Peyer's patch (tissue), 4 donors: ENCODE measurements around the gene TLL1. TPM values are rescaled to one million over a fixed set of nuclear protein-coding genes. Genes with fewer than 3 reads are reported as not detected.

Experiments
- DNase-seq, 3 donors: peaks; one replicate each; pipeline ENCODE4 v3.0.0-alpha.2; 2017 to 2019
- H3K27ac ChIP-seq, 4 donors: fragments of 200-600 bp; sonication (generic); one replicate each; pipeline ENCODE4 v1.5.1; 2016 to 2019
- H3K27me3 ChIP-seq, 2 donors: fragments of 200-600 bp; sonication (generic); one replicate each; pipeline ENCODE4 v1.5.1; 2019
- H3K36me3 ChIP-seq, 3 donors: fragments of 200-600 bp; sonication (generic); one replicate each; pipeline ENCODE4 v1.5.1; 2016 to 2019
- H3K4me1 ChIP-seq, 4 donors: fragments of 200-600 bp; sonication (generic); one replicate each; pipeline ENCODE4 v1.5.1; 2016 to 2019
- H3K4me3 ChIP-seq, 4 donors: fragments of 200-600 bp; sonication (generic); 1 replicate in 3 of 4; 2 replicates in 1 of 4; pipeline ENCODE4 v1.5.1; 2016 to 2019; ENCODE audit warnings: mild to moderate bottlenecking in 1 of 4
- H3K9me3 ChIP-seq, 4 donors: fragments of 200-600 bp; sonication (generic); one replicate each; pipeline ENCODE4 v1.5.1; 2016 to 2019; ENCODE audit warnings: mild to moderate bottlenecking in 1 of 4
- CTCF ChIP-seq, 6 experiments: fragments of 450-650 bp in 4 of 6; fragments of 200-600 bp in 2 of 6; sonication (generic) in 1 of 6; IDR thresholded peaks; one replicate each; pipeline ENCODE4 v1.5.1; 2017 to 2019; ENCODE audit warnings: antibody characterized with exemption in 6 of 6, mild to moderate bottlenecking in 3 of 6, moderate library complexity in 1 of 6
- POLR2A ChIP-seq, 2 donors: fragments of 450-650 bp; IDR thresholded peaks; one replicate each; pipeline ENCODE4 v1.5.1; 2017; ENCODE audit warnings: antibody characterized with exemption in 2 of 2, mild to moderate bottlenecking in 2 of 2, moderate library complexity in 2 of 2
- total RNA-seq, 4 donors: library from RNA; depleted of rRNA; stranded (reverse); fragments of >200 nt; gene quantifications; one replicate each; pipeline ENCODE4 v1.1.0, GENCODE V29; 2016

The TLL1 gene
- total RNA-seq, 4 donors from 2014 or later, result 1.6 to 7.4 (median 5.5) TPM

DNA sequence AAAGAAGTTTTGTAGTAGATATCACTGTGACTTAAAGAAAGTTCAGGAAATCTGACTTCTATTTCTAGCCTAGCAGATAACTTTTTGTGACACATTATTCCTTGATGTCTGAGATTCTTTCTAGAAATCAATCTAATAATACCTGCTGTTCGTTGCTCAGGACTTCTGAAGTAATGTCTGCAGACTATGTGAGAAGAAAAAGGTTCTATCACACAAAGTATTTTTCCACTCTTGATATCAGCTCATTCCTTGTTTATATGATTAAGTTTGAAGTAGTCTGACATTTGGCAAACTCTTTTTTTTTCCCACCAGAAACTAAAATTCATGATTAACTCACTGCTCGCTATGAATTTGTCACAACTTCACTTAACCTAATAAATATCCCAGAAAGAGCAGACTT, 56.6 kb downstream of the TLL1 start:
- TF ChIP-seq CTCF (IDR thresholded peaks at IDR 0.05), result no peak
- Histone ChIP-seq H3K36me3 (no peaks in the 10 kb centered on the region), H3K9me3 (no peaks in the 10 kb centered on the region), H3K27ac (no peak overlapping the region), H3K27me3 (no peaks in the 10 kb centered on the region), H3K4me1 (no peaks in the 10 kb centered on the region), H3K4me3 (no peak overlapping the region)
- no peak for DNase-seq

- no peaks in the 10 kb centered on the region for H3K36me3 ChIP-seq
- H3K27me3 ChIP-seq, result no peaks in the 10 kb centered on the region
- no peak for DNase-seq
- TF ChIP-seq CTCF (IDR thresholded peaks at IDR 0.05) (no peak), POLR2A (IDR thresholded peaks at IDR 0.05) (no peak)
- no peaks in the 10 kb centered on the region for H3K4me1 ChIP-seq
- no peak overlapping the region for H3K27ac ChIP-seq
- H3K4me3 ChIP-seq, result no peak overlapping the region
- H3K9me3 ChIP-seq, result no peaks in the 10 kb centered on the region
Measured at GRCh38 chr4:165931741-165932140, 58.7 kb downstream of the TLL1 start.

GRCh38 chr4:165944900-165945299, 71.9 kb downstream of the TLL1 start:
- Histone ChIP-seq H3K4me3 (no peak overlapping the region), H3K4me1 (no peaks in the 10 kb centered on the region), H3K27ac (no peak overlapping the region), H3K9me3 (no peaks in the 10 kb centered on the region), H3K27me3 (no peaks in the 10 kb centered on the region), H3K36me3 (no peaks in the 10 kb centered on the region)
- no peak for DNase-seq
- no peak for TF ChIP-seq POLR2A (IDR thresholded peaks at IDR 0.05)
- TF ChIP-seq CTCF (IDR thresholded peaks at IDR 0.05), result no peak

DNA sequence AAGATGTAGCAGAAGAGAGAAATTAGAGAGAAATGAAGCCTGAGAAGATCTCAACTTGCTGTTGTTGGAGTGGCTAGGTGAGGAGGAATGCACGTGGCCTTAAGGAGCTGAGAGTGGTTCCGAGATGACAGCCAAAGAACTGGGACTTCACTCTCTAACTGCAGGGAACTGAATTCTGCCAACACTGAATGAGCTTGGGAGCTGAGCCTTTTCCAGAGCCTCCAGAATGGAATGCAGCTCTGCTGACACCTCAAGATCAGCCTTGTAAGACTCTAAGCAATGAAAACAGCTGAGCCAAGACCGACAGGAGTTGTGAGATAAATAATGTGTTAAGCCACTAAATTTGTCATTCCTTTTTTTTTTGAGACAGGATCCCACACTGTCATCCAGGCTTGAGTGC, 73.0 kb downstream of the TLL1 start:
- Histone ChIP-seq H3K4me1 (no peaks in the 10 kb centered on the region), H3K9me3 (no peaks in the 10 kb centered on the region), H3K27ac (no peak overlapping the region), H3K4me3 (no peak overlapping the region), H3K27me3 (no peaks in the 10 kb centered on the region), H3K36me3 (no peaks in the 10 kb centered on the region)
- DNase-seq, result no peak
- TF ChIP-seq CTCF (IDR thresholded peaks at IDR 0.05) (no peak), POLR2A (IDR thresholded peaks at IDR 0.05) (no peak)

DNA sequence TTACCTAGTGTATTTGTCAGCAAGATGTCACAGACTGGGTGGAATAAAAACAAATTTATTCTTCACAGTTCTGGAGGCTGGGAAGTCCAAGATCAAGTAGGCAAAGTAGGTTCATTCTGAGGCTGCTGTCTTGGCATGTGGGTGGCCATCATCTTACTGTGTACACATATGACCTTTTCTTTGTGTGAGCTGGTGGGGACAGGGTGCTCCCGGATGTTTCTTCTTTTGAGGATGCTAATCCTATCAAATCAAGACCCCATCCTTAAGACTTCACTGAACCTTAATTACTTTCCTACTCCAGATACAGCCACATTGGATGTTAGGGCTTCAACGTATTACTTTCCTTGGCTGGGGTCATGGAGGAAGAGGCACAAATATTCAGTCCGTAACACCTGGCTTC, 74.0 kb downstream of the TLL1 start:
- DNase-seq, result no peak
- Histone ChIP-seq H3K4me3 (no peak overlapping the region), H3K36me3 (no peaks in the 10 kb centered on the region), H3K4me1 (no peaks in the 10 kb centered on the region), H3K9me3 (no peaks in the 10 kb centered on the region), H3K27ac (no peak overlapping the region), H3K27me3 (no peaks in the 10 kb centered on the region)
- TF ChIP-seq POLR2A (IDR thresholded peaks at IDR 0.05), result no peak
- no peak for TF ChIP-seq CTCF (IDR thresholded peaks at IDR 0.05)

DNA sequence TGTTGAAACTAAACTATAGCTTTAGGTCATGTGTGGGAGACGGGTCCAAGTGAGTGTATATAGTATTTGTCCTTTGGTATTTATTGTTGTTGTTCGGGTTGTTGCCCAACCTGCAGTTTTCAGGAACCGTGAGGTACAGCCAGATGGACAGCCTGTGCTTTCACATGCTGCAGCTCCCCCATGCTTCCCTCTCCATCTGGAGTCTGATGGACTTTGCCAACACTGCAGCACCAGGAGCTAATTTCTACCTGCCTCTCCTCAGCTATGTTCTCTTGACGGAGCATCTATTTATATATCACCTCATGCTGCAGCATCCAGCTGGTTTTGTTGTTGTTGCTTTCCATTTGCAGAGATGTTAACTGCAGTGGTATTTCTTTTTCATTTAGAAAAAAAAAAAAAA, 80.1 kb downstream of the TLL1 start:
- TF ChIP-seq POLR2A (IDR thresholded peaks at IDR 0.05), result no peak
- TF ChIP-seq CTCF (IDR thresholded peaks at IDR 0.05), result no peak
- Histone ChIP-seq H3K4me1 (no peaks in the 10 kb centered on the region), H3K36me3 (no peaks in the 10 kb centered on the region), H3K27me3 (no peaks in the 10 kb centered on the region), H3K4me3 (no peak overlapping the region), H3K27ac (no peak overlapping the region), H3K9me3 (peaks cover 0 to 4% (median 0%) of the 10 kb centered on the region in 4 donors)
- DNase-seq, result no peak
